Measurements from ENCODE around the gene SPTLC2.

Gene SPTLC2

DNA sequence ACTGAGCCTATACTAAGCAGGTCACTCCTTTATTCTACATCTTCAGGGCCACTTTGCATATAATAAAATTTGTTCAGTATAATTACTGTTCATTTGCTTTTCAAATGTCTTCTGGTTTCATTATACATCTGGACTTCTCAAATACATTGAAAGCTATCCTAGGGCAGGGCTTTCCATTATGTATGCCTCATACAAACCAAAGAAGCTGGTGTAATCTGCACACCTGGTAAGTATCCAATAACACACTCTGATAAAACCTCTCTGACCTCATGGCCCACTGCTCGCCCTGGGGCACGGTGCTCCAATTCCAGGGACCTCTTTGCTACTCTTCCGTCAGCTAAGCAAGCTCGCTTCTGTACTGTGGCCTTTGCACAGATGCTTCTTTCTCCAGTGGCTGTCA is 95.9 kb downstream of the SPTLC2 start:
- no peak for DNase-seq
- Histone ChIP-seq H3K9me3 (no peaks in the 10 kb centered on the region), H3K4me3 (no peak overlapping the region), H3K36me3 (peaks cover 20 to 48% (median 48%) of the 10 kb centered on the region in 3 donors), H3K27ac (no peak overlapping the region), H3K4me1 (no peaks in the 10 kb centered on the region), H3K27me3 (no peaks in the 10 kb centered on the region)
- intact Hi-C loops (cut with DNase I; ENCODE audit: low total_unique reads), result no loop called here
- TF ChIP-seq CTCF (IDR thresholded peaks at IDR 0.05), result no peak

DNA sequence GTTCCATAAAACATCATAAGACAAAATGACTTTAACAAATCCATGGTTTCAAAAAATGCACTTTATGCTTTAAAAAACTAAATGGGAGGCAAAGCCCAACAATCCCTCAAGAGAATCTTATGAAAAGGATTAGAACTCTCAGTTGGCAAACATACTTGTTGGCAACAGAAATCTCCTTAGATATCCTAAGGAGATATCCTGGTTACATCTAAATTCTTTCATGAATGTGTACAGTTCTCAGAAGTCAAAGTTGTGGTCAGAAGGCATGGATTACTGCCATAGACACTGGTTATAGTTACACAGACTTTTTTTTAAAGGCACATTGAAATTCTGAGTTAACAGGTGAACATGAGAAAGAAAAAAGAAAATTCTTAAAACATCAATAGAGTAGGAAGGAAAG is 100.3 kb downstream of the SPTLC2 start:
- Histone ChIP-seq H3K27ac (no peak overlapping the region), H3K27me3 (no peaks in the 10 kb centered on the region), H3K9me3 (no peaks in the 10 kb centered on the region), H3K4me1 (no peaks in the 10 kb centered on the region), H3K4me3 (no peak overlapping the region), H3K36me3 (peaks cover 32 to 71% (median 67%) of the 10 kb centered on the region in 3 donors)
- intact Hi-C loops (cut with DNase I; ENCODE audit: low total_unique reads), result no loop called here
- no peak for DNase-seq
- no peak for TF ChIP-seq CTCF (IDR thresholded peaks at IDR 0.05)

- no peak for DNase-seq
- Histone ChIP-seq H3K27ac (no peak overlapping the region), H3K36me3 (peaks cover 20 to 61% (median 51%) of the 10 kb centered on the region in 3 donors), H3K4me1 (no peaks in the 10 kb centered on the region), H3K9me3 (no peaks in the 10 kb centered on the region), H3K4me3 (no peak overlapping the region), H3K27me3 (no peaks in the 10 kb centered on the region)
- TF ChIP-seq CTCF (IDR thresholded peaks at IDR 0.05), result no peak
- intact Hi-C loops (cut with DNase I; ENCODE audit: low total_unique reads), result no loop called here
These were observed 104.8 kb downstream of the SPTLC2 start for GRCh38 chr14:77511486-77512162.

- no peaks in the 10 kb centered on the region for H3K4me1 ChIP-seq
- H3K27ac ChIP-seq, result no peak overlapping the region
- peaks cover 20 to 48% (median 39%) of the 10 kb centered on the region in 3 donors for H3K36me3 ChIP-seq
- TF ChIP-seq CTCF (IDR thresholded peaks at IDR 0.05), result no peak
- H3K27me3 ChIP-seq, result no peaks in the 10 kb centered on the region
- intact Hi-C loops (cut with DNase I; ENCODE audit: low total_unique reads), result no loop called here
- DNase-seq, result no peak
- H3K9me3 ChIP-seq, result no peaks in the 10 kb centered on the region
- H3K4me3 ChIP-seq, result no peak overlapping the region
These were observed 107.1 kb downstream of the SPTLC2 start for GRCh38 chr14:77509366-77509765.

DNA sequence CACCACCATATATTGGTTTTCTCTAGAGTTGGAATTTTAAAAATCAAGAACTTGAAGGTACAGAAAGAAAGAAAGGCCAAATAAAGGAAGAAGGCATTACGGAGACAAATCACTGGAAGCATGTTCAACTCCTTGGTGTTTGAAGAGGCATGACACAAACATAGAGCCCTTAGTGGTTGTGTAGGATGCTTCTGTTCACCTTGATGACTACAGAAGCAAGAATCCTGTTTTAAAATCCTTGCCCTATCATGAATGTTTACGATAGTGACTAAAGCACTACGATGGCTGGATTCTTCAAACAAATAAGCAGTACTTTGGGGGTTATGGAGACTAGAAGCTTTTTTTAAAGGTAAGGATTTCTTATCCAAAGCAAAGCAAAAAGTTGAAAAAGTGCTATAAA is 107.6 kb downstream of the SPTLC2 start:
- H3K4me1 ChIP-seq, result no peaks in the 10 kb centered on the region
- no peaks in the 10 kb centered on the region for H3K9me3 ChIP-seq
- no peak for DNase-seq
- TF ChIP-seq CTCF (IDR thresholded peaks at IDR 0.05), result no peak
- peaks cover 20 to 48% (median 37%) of the 10 kb centered on the region in 3 donors for H3K36me3 ChIP-seq
- H3K4me3 ChIP-seq, result no peak overlapping the region
- no peak overlapping the region for H3K27ac ChIP-seq
- H3K27me3 ChIP-seq, result no peaks in the 10 kb centered on the region
- intact Hi-C loops (cut with DNase I; ENCODE audit: low total_unique reads), result no loop called here
